HUES64 (cell line): ENCODE measurements around the gene MANEAL. TPM values are rescaled to one million over a fixed set of nuclear protein-coding genes. Genes with fewer than 3 reads are reported as not detected.

Experiments
- H3K27ac ChIP-seq: 2 replicates; pipeline ENCODE4 v1.7.0; 2013; ENCODE audit warnings: low read depth, low read length, inconsistent platforms
- H3K27me3 ChIP-seq: 2 replicates; pipeline ENCODE4 v1.6.1; 2013; ENCODE audit warnings: mild to moderate bottlenecking, low read length; ENCODE audit not compliant: insufficient read depth
- H3K36me3 ChIP-seq: 2 replicates; pipeline ENCODE4 v1.6.1; 2013; ENCODE audit warnings: mild to moderate bottlenecking, low read length; ENCODE audit not compliant: insufficient read depth
- H3K4me1 ChIP-seq: 2 replicates; pipeline ENCODE4 v1.6.1; 2013; ENCODE audit warnings: mild to moderate bottlenecking, low read length, moderate library complexity; ENCODE audit not compliant: insufficient read depth
- H3K4me3 ChIP-seq: 2 replicates; pipeline ENCODE4 v1.5.1; 2013; ENCODE audit warnings: mild to moderate bottlenecking, low read length, moderate library complexity
- H3K9ac ChIP-seq: 2 replicates; pipeline ENCODE4 v1.6.1; 2013; ENCODE audit warnings: mild to moderate bottlenecking, low read depth, low read length
- H3K9me3 ChIP-seq: 2 replicates; pipeline ENCODE4 v1.6.1; 2013; ENCODE audit warnings: low read depth, low read length; ENCODE audit not compliant: insufficient read depth
- WGBS: fragments of 150-250, 120-280 bp; methylation state at CpG from one replicate; pipeline ENCODE4 v1.1.7; 2013; ENCODE audit warnings: missing lambda C conversion rate; 5-methylcytosine and 5-hydroxymethylcytosine counted together
- polyA plus RNA-seq, 2 experiments: library from polyadenylated mRNA; stranded (reverse); fragments of 50-300 nt; gene quantifications; one replicate each; pipeline ENCODE4 v1.2.3, GENCODE V29; 2013

Gene MANEAL, protein sequence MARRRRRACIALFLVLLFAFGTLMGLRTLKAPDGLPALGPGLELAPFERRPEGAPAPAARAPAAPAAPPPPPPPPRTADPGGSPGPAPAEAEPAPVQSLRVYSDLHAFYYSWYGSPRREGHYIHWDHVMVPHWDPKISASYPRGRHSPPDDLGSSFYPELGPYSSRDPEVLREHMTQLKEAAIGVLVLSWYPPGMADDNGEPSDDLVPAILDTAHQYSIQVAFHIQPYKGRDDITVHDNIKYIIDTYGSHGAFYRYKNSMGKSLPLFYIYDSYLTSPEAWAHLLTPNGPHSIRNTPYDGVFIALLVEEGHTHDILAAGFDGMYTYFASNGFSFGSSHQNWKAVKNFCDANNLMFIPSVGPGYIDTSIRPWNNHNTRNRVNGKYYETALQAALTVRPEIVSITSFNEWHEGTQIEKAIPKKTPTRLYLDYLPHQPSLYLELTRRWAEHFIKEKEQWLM
- 3.5 TPM for polyA plus RNA-seq (2013, experiment 1 of 2)
- 2.8 TPM for polyA plus RNA-seq (2013, experiment 2 of 2)

DNA sequence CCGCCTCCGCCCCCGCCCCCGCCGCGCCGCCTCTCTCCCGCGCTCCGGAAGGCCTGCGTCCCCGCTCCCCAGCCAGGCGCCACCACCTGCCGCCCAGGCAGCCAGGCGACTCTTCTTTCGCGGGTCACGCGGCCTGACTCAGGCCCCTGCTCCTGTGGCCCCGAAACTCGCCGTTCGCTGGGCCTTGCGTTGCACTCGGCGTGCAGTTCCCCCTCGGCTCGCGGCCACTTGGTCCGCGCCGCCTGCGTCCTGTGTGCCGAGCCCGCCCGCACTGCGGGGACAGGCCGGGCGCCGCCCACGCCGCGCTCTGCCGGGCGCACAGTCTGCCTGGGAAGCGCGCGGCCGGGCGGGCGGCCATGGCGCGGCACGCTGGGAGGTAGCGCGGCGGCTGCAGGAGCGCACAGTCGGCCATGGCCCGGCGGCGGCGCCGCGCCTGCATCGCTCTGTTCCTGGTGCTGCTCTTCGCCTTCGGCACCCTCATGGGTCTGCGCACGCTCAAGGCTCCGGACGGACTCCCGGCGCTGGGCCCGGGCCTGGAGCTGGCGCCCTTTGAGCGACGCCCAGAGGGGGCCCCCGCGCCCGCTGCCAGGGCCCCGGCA lies at the start of gene MANEAL:
TSS of gene MANEAL (plus strand) at position 75 of the 599 bp plus-strand sequence. CDS start at position 411, 336 bp downstream.
- peaks cover 5% of the 10 kb centered on the region for H3K4me1 ChIP-seq
- no peaks in the 10 kb centered on the region for H3K9me3 ChIP-seq
- under 1% methylated on average over 80 of the region's 82 CpGs for WGBS
- peak within 1 kb of the TSS; percentile 73 for H3K4me3 ChIP-seq
- peaks cover 66% of the 10 kb centered on the region for H3K27me3 ChIP-seq
- no peaks in the 10 kb centered on the region for H3K36me3 ChIP-seq
- no peak within 1 kb of the TSS for H3K27ac ChIP-seq
- peak within 1 kb of the TSS; percentile 77 for H3K9ac ChIP-seq

DNA sequence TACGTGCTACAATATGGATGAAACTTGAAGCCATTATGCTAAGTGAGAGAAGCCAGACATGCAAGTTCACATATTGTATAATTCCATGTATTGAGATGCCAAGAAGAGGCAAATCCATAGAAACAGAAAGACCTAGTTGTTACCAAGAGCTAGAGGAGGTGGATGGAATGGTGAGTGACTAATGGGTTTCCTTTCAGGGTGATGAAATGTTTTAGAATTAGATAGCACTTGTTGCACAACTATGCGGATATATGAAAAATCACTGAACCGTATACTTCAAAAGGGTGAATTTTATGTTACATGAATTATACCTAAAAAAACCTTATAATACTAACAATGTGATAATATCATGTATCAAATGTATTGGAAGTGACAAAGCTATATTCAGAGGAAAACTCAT lies 46.8 kb upstream of the MANEAL start:
- no peak overlapping the region for H3K4me3 ChIP-seq
- no peak overlapping the region for H3K27ac ChIP-seq
- peaks cover 2% of the 10 kb centered on the region; the same call in 1 of the 2 replicates for H3K9me3 ChIP-seq
- peaks cover 37% of the 10 kb centered on the region for H3K27me3 ChIP-seq
- H3K36me3 ChIP-seq = no peaks in the 10 kb centered on the region
- H3K4me1 ChIP-seq = peaks cover 1% of the 10 kb centered on the region; the same call in 1 of the 2 replicates
- no peak overlapping the region for H3K9ac ChIP-seq
- WGBS = 84% methylated on average over 1 of the region's 3 CpGs

DNA sequence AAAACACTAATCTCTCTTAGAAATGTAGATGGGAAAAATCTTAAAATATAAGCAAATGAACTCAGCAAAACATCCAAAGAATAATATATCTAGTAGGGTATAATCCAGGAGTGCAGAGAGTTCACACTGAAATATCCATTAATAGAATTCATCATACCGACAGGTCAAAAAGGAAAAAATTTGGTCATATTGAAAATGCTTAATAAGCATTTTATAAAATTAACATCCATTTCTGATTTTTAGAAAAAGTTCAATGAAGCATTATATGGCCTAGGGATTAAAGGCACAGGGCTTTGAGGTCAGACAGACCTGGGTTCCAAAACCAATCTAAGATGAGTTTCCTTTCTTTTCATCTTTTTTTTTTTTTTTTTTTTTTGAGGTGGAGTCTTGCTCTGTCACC lies 45.1 kb upstream of the MANEAL start:
- Histone ChIP-seq H3K9me3 (peaks cover 2% of the 10 kb centered on the region; the same call in 1 of the 2 replicates), H3K36me3 (no peaks in the 10 kb centered on the region), H3K9ac (no peak overlapping the region), H3K27ac (no peak overlapping the region), H3K4me1 (no peaks in the 10 kb centered on the region), H3K27me3 (peaks cover 47% of the 10 kb centered on the region), H3K4me3 (no peak overlapping the region)
- no CpG with 5 or more reads among the region's 1 CpG for WGBS

DNA sequence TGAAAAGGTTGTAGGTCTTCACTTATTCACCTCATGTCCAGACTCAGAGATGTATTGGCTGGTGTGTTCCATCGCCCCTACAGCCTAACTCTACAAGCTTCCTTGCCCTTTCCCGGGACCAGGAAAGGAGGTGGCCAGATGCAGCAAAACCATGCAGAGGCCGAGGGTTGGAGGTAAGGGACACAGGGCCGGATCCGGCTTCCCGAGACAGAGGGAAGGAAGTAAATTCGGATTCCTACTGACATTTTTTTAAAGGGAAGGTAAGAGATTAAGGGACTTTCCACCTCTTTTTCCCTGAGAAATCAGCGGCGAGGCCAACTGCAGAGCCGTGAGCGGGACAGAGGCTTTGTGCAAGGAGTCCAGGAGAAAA lies 41.4 kb upstream of the MANEAL start:
- H3K4me3 ChIP-seq = peak overlapping the region; percentile 50
- H3K9ac ChIP-seq = no peak overlapping the region
- no peaks in the 10 kb centered on the region for H3K4me1 ChIP-seq
- no peaks in the 10 kb centered on the region for H3K36me3 ChIP-seq
- H3K27ac ChIP-seq = no peak overlapping the region
- peaks cover 78% of the 10 kb centered on the region for H3K27me3 ChIP-seq
- no peaks in the 10 kb centered on the region for H3K9me3 ChIP-seq
- WGBS = 30% methylated on average over 11 of the region's 11 CpGs

DNA sequence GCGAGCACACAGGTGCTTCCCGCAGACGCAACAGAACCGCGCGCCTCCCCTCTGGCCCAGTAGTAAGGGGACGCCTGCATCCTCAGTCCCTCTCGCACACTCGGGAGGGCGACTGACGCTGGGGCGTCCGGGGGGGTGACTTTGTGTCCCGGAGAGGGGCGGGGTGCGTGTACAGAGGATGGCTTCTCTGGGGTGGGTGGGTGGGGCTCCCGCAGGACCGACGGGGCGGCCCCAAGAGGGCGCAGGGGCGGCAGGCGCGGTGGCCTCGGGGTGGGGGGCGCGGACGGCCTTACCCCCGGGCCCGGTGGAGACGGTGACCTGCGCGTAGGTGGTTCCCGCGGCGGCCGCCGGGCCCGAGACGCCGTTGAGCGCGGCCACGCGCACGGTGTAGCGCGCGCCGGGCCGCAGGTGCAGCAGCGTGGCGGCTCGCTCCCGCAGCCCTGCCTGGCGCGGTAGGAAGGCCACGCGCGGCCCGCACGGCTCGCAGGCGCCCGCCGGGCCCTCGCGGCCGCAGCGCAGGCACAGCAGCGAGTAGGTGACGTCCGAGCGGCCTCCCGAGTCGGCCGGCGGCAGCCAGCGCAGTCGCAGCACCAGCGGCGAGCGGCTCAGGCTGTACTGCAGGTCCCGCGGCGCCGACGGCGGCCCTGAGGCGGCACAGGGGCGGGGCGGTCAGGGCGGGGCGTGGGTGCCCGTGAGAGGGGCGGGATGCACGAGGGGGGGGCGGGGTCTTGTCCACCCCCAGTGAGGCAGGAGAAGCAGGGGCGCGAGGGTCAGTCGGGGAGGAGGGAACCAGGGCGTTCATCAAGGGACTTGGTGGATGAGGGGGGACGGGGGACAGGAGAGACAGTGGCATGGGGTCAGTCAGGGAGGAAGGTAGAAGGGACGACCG lies 40.8 kb upstream of the MANEAL start:
- Histone ChIP-seq H3K9me3 (no peaks in the 10 kb centered on the region), H3K27ac (no peak overlapping the region), H3K9ac (no peak overlapping the region), H3K4me1 (no peaks in the 10 kb centered on the region), H3K36me3 (no peaks in the 10 kb centered on the region), H3K27me3 (peaks cover 85% of the 10 kb centered on the region), H3K4me3 (peak overlapping the region; percentile 50)
- 2% methylated on average over 101 of the region's 105 CpGs for WGBS

DNA sequence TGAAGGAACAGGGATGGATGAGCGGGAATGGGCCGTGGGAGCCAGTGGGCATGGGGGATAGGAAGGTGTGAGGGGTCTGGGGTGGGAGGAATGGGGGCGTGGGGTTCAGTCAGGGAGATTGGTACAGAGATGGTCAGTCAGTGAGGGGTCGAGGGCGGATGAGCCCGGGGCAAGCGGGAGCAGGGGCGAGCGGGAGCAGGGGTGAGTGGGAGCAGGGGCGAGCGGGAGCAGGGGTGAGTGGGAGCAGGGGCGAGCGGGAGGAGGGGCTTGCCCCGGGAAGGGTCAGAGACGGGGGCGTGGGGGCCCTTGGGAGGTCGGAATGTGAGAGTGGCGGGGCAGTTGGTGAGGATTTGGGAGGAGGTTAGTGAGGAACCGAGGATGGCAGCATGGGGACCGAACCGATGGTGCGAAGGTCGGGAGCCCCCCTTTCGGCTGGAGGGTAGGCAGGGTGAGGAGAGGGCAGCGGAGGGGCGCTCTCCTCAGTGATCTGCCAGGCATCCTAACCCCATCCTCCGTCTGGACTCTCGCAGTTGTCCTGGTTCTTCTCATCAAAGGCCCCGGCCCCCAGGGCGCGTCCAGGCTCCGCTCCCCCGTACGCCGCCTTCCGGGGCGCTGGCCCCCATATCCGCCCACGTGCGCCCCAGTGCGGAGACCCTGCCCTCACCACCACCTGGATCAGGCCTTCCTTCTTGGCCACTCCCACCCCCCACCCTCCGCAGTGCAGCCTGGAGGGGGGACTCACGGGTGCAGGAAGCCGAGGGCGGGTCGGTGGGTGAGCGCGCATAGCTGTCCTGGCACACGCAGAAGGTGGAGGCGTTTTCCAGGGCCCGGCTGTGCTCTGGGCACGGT lies 40.0 kb upstream of the MANEAL start:
- Histone ChIP-seq H3K9ac (no peak overlapping the region; the same call in 1 of the 2 replicates), H3K9me3 (no peaks in the 10 kb centered on the region), H3K4me3 (peak overlapping the region; percentile 50)

DNA sequence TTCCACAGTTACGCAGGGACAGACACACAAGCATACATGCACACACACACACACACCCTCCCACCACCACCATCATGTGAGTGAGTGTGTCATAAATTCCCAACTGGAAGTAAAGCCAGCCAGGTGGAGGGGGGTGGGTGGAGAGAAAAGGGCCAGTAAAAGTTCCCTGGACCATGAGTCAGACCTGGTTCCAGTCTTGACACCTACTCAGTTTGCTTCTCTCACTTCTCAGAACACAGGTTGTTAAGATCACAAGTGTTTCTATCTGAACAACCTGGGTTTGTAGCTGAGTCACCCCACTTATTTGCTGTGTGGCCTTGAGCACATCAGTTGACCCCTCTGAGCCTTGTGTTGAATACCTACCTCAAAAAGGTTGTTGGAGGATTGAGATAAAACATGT lies 38.4 kb upstream of the MANEAL start:
- Histone ChIP-seq H3K4me1 (no peaks in the 10 kb centered on the region), H3K9me3 (no peaks in the 10 kb centered on the region), H3K27me3 (peaks cover 100% of the 10 kb centered on the region), H3K27ac (no peak overlapping the region), H3K4me3 (no peak overlapping the region), H3K36me3 (no peaks in the 10 kb centered on the region), H3K9ac (no peak overlapping the region)
- WGBS = no CpG with 5 or more reads among the region's 1 CpG

More for the DNA sequence above, 40.0 kb upstream of the MANEAL start:
- peaks cover 93% of the 10 kb centered on the region for H3K27me3 ChIP-seq
- no peaks in the 10 kb centered on the region for H3K36me3 ChIP-seq
- no peak overlapping the region for H3K27ac ChIP-seq
- H3K4me1 ChIP-seq = no peaks in the 10 kb centered on the region
- 25% methylated on average over 52 of the region's 52 CpGs for WGBS

DNA sequence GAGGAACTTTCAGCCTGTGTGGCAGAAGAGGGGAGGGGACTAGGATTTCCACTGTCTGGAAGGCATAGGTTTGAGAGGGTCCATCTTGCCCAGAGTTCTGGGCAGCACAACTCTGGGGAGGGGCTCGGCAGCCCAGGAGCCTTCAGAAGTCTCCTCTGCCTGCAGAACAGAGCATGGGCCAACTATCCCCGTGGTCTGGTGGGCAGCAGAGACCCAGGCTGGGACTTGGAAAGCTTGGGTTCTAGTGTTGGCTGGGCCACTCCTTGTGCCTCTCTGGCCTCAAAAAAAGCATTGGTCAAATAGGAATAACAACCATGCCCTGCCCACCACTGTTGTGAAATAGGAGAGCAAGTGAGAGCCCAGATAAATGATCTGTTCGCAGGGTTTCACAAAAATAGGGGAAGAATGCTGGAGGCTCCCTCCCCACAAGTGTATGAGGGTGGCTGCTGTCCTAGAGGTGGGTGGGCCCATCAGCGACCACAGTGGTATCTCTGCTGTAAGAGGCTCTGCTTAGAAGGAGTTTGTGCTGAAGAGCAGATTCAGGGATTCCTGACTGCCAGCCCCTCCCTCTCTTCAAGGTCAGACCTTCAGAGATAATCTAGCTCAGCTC lies 37.6 kb upstream of the MANEAL start:
- WGBS = 67% methylated on average over 4 of the region's 4 CpGs
- no peaks in the 10 kb centered on the region for H3K4me1 ChIP-seq
- no peak overlapping the region for H3K9ac ChIP-seq
- H3K27me3 ChIP-seq = peaks cover 100% of the 10 kb centered on the region
- H3K36me3 ChIP-seq = no peaks in the 10 kb centered on the region
- no peak overlapping the region for H3K4me3 ChIP-seq
- no peak overlapping the region for H3K27ac ChIP-seq
- no peaks in the 10 kb centered on the region for H3K9me3 ChIP-seq

DNA sequence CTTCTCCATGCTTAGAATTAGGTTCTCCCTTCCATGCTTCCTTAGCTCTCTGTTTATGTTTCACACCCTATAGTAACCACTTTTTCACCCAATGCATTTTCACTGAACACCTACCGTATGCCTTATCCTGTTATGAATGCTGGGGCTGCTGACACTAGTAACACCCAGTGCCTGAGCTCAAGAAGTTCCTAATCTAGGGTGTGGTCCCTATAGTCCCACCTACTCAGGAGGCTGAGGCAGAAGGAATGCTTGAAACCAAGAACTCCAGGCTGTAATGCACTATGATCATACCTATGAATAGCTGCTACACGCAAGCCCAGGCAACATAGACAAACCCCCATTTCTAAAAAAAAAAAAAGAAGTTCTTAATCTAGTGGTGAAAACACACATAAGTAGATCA lies 34.2 kb upstream of the MANEAL start:
- peaks cover 100% of the 10 kb centered on the region for H3K27me3 ChIP-seq
- no peaks in the 10 kb centered on the region for H3K36me3 ChIP-seq
- 87% methylated on average over 1 of the region's 2 CpGs for WGBS
- H3K4me1 ChIP-seq = no peaks in the 10 kb centered on the region
- no peak overlapping the region for H3K9ac ChIP-seq
- no peak overlapping the region for H3K4me3 ChIP-seq
- H3K27ac ChIP-seq = no peak overlapping the region
- no peaks in the 10 kb centered on the region for H3K9me3 ChIP-seq
